SIG-M5 (cell line): ENCODE data around the gene SMURF1.
A peak's percentile ranks its signal among the peaks of the same experiment; 100 is the strongest.
"Not testable (repeated sequence)": the region's sequence is repeated elsewhere in the genome, so short reads cannot be mapped to it uniquely, and the experiment has no call there.

Source experiments
- DNase-seq: peaks from one replicate; lab custom pipeline; 2025; lab: John Stamatoyannopoulos, UW

SMURF1 gene

GRCh38 chr7:99143853-99144672 lies at the start of gene SMURF1:
Gene SMURF1 (minus strand): TSS chr7:99144108. CDS start chr7:99143780, 328 bp downstream.
- DNase-seq: no peak

GRCh38 chr7:99191869-99192596 lies 48.1 kb upstream of the SMURF1 start:
- DNase-seq: no peak

- DNase-seq: no peak
These were observed 46.6 kb upstream of the SMURF1 start for GRCh38 chr7:99190359-99191009.

- DNase-seq: no peak
These were observed 45.3 kb upstream of the SMURF1 start for GRCh38 chr7:99189222-99189621.

- no peak for DNase-seq
These were observed 44.3 kb upstream of the SMURF1 start for GRCh38 chr7:99188221-99188620.

GRCh38 chr7:99184532-99185218 lies 40.8 kb upstream of the SMURF1 start:
- DNase-seq: no peak

- no peak for DNase-seq
These were observed 36.3 kb upstream of the SMURF1 start for GRCh38 chr7:99180067-99180650.

GRCh38 chr7:99177165-99177564 lies 33.3 kb upstream of the SMURF1 start:
- no peak for DNase-seq

GRCh38 chr7:99173787-99174186 lies 29.9 kb upstream of the SMURF1 start:
- no peak for DNase-seq

- DNase-seq: no peak
These were observed 27.8 kb upstream of the SMURF1 start for GRCh38 chr7:99171731-99172130.

GRCh38 chr7:99170730-99171074 lies 26.8 kb upstream of the SMURF1 start:
- DNase-seq: no peak

GRCh38 chr7:99170065-99170729 lies 26.3 kb upstream of the SMURF1 start:
- DNase-seq: no peak

- no peak for DNase-seq
These were observed 23.2 kb upstream of the SMURF1 start for GRCh38 chr7:99167072-99167471.

GRCh38 chr7:99165816-99166215 lies 21.9 kb upstream of the SMURF1 start:
- DNase-seq: no peak

- DNase-seq: not testable (repeated sequence)
These were observed 19.8 kb upstream of the SMURF1 start for GRCh38 chr7:99163669-99164068.

GRCh38 chr7:99156649-99157048 lies 12.7 kb upstream of the SMURF1 start:
- DNase-seq: no peak

GRCh38 chr7:99155211-99155610 lies 11.3 kb upstream of the SMURF1 start:
- peak; percentile 52 for DNase-seq

GRCh38 chr7:99146979-99147378 lies 3.1 kb upstream of the SMURF1 start:
- no peak for DNase-seq

GRCh38 chr7:99143521-99143852 lies 421 bp downstream of the SMURF1 start:
- no peak for DNase-seq

GRCh38 chr7:99142727-99143520 lies 984 bp downstream of the SMURF1 start:
- no peak for DNase-seq
